ENCODE measurements around the gene CDK5R2.

GRCh38 chr2:218983263-218983933 lies 23.9 kb downstream of the CDK5R2 start:
- TF ChIP-seq CTCF (conservative IDR thresholded peaks at IDR 0.05; ENCODE audit: low read depth, low read length) (no peak), EZH2 (IDR thresholded peaks at IDR 0.05; ENCODE audit: low read length, unreplicated experiment) (no peak), EZH2phosphoT487 (IDR thresholded peaks at IDR 0.05; ENCODE audit: borderline replicate concordance, low read length) (no peak)
